Stimulated activated CD4-positive, alpha-beta T cell treated with anti-CD3 and anti-CD28 coated beads, Interleukin-1b, Interleukin-23, amount 100 ng/mL, for 4 hours (primary cell): ENCODE data around the gene SLC10A4.

Source experiments
- DNase-seq, 2 donors: peaks; one replicate each; pipeline ENCODE4 v3.0.0-alpha.2; 2020; ENCODE audit warnings: low read depth in 2 of 2

Gene SLC10A4

DNA sequence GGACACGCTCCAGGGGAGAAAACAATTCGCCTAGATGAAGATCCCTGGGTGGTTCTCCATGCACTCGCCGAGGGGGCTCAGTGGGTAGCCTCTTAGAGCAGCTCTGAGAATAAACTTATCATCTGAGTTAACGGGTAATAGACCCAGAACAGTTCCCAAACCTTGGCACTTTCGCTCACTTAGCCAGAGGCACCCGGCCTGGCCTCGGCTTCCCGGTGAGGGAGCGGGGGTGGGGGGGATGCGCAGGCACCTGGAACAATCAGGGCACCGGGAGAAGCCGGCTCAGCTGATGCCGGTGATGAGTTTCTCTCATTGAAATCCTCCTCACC is 6.5 kb downstream of the SLC10A4 start:
- no peak for DNase-seq

DNA sequence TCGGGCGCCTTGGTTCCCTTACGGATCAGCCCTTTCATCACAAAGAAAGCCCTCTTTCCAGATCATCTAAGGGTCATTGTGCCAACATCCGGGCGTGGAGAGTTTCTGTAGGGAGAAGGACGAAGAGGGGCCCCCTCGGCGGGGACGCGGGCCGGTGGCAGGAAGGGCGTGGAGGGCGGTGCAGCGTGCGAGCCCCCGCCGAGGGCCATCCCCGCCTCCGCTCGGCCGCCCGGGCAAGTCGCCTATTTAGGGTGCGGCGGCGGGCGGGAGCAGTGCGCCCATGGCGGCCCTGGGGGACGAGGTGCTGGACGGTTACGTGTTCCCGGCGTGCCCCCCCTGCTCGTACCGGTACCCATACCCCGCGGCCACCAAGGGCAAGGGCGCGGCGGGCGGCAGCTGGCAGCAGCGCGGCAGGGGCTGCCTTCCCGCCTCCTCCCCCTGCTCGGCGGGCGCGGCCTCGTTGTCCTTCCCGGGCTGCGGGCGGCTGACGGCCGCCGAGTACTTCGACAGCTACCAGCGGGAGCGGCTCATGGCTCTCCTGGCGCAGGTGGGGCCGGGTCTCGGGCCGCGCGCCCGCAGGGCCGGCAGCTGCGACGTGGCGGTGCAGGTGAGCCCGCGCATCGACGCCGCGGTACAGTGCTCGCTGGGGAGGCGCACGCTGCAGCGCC is 7.0 kb downstream of the SLC10A4 start, which contains the start of gene ZAR1:
ZAR1 (plus strand) TSS at position 241 of the 668 bp plus-strand sequence; CDS start at position 281, 40 bp downstream.
- no peak for DNase-seq

DNA sequence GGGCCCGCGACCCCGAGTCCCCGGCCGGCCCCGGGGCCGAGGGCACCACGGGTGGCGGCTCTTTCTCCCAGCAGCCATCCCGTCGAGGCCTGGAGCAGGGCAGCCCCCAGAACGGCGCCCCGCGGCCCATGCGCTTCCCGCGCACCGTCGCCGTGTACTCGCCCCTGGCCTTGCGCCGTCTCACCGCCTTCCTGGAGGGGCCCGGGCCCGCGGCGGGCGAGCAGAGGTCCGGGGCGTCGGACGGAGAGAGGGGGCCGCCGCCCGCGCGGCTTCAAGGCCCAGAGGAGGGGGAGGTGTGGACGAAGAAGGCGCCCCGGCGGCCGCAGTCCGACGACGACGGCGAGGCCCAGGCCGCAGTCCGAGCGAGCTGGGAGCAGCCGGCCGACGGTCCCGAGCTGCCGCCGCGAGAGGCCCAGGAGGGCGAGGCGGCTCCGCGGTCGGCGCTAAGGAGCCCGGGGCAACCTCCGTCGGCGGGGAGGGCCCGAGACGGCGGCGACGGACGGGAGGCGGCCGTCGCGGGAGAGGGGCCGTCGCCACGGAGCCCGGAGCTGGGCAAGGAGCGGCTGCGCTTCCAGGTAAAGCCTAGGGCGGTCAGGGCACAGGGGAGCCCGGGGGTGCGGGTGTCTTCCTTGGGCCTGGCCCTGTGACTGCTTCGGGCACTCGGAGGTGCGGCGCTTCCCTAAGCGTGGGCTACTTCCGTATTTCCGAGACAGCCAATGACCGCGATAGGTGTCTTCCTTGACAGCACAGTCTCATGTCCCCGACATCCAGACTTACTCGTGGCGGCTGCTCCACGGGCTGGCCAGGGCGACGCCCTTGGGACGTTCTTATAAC is 7.8 kb downstream of the SLC10A4 start:
- no peak for DNase-seq

DNA sequence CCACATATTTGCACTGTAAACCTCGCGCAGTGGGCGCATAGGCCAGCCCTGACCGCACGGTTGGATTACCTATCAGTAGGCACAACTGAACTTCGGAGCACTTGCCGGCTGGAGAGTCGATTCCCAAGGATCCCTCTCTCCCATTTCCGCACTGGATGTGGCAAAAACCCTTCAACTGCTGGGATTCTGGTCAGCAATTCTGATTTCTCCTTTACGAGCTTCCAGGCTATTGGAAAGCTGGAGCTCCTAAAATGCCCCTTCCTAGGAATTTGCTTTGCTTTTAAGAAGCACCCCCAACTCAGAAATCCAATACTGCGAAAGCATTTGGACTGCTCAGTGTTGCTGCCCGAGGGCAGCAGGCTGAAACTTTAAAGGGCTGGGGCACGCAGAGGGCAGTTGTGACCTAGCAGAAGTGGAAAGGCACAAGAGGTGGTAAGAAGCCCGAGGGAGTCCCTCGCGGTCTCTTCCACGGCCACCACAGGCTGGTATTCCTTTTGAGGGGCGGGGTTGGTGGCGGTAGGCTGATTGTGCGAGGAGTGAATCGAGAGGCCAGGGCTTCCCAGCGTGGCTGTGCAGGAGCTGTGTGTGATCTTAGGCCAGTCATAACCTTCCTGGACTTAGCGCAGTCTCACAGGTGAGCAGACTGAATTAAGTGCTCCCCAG is 8.5 kb downstream of the SLC10A4 start:
- no peak for DNase-seq

DNA sequence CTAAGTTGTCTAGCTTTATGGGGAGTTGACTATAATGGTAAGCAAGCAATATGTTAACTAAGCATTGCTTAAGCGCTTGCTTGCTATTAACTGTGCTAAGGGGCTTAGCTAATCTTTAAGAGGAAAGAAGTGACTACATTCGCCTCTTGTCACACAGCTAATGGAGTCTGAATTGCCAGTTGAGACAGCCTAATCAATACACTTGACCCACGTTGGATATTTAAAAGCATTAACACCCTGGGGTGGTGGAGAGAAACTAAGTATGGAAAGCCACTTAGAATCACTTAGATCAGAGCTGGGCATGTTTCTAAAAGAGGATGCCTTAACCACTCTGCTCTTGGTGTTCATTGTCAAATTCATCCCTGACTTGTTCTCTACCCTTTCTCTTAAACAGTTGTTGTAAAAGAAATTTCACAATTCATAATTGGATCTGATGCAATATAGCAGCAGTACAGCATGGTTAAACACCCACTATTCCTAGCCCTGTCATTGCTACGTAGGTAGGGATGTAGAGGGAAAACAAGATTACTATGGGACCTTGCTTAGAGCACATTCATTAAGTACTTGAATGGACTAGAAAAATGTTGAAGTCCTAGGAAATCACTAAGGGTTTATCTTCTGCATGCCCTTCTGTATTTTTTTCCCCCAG is 10.4 kb downstream of the SLC10A4 start:
- DNase-seq, result no peak

DNA sequence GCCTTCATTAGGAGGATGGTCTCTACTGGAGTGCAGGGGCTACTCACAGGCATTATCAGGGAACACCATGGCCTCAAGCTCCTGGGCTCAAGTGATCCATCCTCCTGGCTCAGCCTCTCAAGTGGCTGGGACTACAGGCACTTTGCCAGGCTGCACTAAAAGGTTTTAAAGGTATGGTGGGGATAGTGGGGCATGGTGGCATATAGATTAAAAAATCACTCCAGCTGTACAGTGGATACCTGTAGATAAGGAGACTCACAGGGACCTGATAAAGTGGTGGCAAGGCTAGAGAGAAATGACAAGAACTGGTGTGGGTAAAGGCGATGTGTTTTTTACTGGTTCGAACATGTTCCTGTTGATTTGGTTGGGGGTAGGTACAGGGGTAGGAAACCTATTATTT is 12.8 kb downstream of the SLC10A4 start:
- no peak for DNase-seq

DNA sequence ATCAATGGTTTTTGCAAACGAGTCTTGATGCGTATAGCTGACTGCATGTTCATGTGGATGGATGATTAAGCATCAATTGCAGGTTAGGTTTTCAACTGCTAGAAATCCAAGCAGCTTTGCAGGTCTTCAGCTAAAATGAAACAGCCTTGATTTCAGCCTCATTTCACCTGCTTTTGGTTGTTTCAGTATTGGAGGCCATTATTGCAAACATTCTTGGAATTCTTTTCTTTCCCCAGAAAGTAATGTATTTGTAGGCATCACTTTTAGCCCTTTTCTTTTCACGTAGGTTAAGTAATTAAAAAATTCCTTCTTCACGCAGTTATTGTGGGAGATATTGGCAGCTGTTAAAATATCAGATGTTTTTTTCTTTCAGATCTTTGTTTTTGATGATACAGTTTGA is 15.8 kb downstream of the SLC10A4 start:
- DNase-seq, result no peak

DNA sequence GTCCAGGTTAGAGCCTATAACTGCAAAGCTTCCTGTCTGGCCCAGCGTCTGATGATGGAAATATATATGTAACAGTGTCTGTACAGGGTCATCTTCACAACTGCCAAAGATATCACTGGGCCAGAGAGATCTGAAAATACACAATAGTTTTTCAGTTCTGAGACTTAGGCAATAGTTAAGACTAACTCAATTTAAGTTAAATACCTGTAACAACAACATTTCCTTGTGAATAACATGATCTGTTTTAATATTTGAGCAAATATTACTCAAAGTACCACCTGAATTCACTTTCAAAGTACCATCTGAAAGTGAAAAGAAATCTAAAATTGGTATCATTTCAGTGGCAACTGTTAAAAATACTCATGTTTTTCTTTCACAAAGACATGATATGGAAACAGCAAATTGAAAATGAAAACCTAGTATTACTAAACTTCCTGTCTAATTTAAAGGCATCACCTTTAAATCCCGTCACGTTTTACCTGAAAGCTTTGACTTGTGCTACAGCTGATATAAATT is 16.5 kb downstream of the SLC10A4 start:
- no peak for DNase-seq

DNA sequence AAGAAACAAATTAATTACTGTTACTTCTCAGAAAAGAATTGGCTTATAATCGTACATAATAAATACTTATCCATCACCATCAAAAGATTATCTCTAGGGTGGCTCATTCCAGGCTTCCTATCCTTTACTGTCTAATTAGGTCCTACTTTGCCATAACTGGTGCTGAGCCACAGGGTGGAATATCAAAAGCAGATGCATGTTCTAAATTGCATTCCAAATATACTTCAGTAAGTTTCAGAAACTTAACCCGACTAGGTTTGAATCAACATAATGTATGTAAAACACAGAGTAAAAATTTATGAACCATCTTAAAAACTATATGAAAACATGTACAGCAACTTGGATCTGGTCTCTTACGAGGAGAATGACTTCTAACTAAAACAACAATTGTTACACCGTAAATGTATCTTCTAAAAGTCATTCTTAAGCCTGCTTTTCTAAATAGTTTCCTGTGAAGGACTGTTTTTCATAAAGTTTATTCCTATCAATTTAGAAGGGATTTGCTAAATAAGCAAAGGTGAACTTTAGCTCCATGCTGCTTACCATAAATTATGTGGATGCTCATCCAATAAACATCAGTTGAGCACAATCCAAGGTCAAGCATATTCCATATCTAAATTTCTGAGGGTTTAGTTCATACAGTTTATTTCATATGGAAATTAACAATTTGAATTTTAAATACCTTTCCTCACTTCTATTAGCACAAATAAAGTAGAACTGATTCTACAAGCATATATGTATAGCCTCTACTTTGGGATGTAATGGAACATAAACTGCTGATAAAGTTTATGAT is 20.3 kb downstream of the SLC10A4 start:
- DNase-seq, result no peak

DNA sequence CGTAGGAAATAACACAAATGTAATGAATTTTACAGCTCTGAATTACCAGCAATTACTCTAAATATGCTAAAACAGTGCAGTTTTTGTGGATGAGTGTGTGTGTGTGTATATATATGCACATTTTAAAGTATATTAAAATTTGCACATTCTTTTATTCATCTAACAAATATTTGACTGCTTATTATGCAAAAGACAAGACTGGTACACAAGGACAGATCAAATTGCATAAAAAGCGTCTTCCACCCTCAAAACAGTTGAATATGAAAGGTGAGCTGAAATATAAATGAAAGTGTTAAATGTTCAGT is 20.8 kb downstream of the SLC10A4 start:
- DNase-seq, result no peak

DNA sequence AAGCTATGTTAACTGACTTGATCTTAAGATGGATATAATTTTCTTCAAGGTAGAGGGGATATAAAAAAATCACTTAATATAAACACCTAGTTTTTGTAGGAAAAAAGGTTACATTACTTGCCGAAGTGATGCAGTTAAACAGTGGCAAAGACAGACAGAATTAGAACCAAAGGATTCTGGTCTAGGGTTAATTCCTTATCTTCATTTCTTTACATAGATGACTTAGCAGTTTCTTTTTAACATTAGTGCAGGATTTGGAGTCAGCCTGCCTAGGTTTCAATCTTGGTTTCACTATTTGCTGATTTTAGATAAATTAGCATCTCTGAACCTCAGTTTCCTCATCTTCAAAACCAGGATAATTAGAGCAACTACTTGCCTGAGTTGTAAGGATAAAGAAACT is 21.2 kb downstream of the SLC10A4 start:
- no peak for DNase-seq

DNA sequence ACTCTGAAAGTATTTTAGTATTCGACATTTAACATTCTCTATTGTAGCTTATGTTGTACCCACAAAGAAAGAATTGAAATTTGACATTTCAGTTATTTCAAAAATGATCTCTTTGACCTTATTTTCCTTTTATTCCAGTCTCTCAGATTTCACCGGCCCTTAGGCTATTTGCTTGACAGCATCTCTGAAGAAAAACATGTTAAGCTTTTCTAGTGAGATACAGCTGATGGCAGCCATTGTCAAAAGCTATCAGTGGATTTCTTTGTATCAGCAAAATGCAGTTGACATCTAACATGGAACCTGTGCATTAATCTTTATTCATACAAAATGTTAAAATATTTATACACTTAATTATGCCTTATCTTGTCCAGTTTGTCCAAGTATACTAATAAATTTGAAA is 23.6 kb downstream of the SLC10A4 start:
- DNase-seq, result no peak

DNA sequence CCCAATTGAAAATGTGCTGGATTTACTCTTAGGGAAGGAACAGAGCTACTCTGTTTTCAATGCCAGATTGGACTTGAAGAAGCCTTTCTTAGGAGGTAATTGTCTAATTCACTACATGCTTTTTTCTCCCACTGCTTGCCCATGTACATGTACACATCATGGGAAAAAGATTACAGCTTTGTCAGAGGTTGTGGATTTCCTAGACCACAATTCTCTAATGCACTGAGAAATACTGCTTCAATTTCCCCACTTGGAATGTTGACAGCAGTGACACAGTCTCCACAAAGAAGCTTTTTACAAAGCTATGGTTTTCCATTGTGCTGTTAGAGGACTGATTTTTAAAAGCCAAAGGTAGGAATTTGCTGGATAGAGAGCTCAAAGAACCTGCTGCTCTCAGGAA is 26.4 kb downstream of the SLC10A4 start:
- DNase-seq, result no peak

DNA sequence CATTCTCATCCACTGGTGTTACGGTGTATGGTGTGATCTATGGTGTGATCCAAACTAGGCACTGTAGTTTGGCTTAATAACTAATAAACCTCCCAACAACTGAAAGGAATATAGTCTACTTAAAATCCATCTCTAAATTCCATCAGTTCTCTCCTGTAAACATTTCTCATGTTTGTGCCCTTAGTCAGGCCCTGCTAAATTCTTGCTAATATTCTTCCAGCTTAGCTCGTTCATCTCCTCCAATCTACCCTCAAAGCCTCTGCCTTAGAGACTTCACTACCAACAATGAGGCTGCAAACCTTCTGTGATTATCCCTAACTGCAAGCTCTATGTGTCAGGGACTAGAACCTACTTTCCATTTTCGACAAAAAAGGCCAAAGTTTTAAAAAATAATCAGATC is 35.0 kb downstream of the SLC10A4 start:
- DNase-seq, result no peak

DNA sequence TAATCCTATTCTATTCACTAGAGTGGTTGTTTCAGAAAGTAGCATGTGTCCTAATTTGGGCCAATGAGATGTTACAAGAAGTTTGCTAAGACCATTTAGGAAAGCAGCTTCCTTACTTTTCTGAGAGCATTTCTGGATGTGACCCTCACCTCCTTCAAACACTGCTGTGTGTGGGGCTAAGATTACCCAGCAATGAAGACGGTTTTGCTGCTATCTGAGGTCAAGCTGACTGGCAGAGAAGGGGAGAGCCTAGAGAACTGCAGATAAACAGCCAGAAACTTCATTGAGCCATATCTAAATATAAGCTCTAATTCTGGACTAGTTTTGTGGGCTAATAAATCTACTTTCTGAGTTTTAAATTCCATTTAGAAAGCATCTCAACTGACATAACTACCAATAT is 43.3 kb downstream of the SLC10A4 start:
- no peak for DNase-seq

DNA sequence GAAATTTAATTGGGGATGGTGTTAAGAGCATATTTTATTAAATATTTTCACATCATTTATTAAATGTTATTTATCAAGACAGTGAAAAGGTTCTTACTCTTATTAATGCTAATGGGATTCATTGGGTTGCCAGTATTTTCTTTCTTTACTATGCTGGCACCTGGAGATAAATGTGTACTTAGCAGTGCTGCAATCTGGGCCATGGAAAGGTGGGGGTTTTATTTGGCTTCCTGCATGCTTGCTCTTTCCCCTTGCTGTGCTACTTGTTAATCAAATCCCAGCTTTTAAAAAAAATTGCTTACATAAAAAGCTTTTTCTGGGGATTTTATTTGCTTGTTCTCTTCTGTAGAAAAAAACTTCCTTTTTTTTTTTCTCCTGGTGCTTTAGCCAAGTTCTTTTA is 55.2 kb downstream of the SLC10A4 start:
- no peak for DNase-seq
